Pancreas (tissue), 10 donors: Measurements from ENCODE around the gene CLCNKB. TPM values are rescaled to one million over a fixed set of nuclear protein-coding genes. Genes with fewer than 3 reads are reported as not detected.
"Not testable (repeated sequence)": the region's sequence is repeated elsewhere in the genome, so short reads cannot be mapped to it uniquely, and the experiment has no call there.

Experiments
- ATAC-seq, 4 donors: fragments of 200-7000 bp; cut with Tn5 transposase; one replicate each; pipeline versions ENCODE4 v1.8.0 to v1.9.1; 2020; ENCODE audit warnings: mild to moderate bottlenecking in 4 of 4, moderate library complexity in 4 of 4
- DNase-seq, 6 donors: peaks; one replicate each; pipeline ENCODE4 v3.0.0-alpha.2; 2020
- FAIRE-seq: peaks from 2 replicates; lab custom pipeline; 2012; peaks lifted over from hg19 to GRCh38; lab: Jason Lieb, UNC
- H3K27ac ChIP-seq, 4 donors: fragments of 200-600 bp; sonication (generic); 1 replicate in 3 of 4; 2 replicates in 1 of 4; pipeline versions ENCODE4 v1.5.0 to v1.8.0; 2020
- H3K27me3 ChIP-seq, 4 donors: fragments of 200-600 bp; one replicate each; pipeline ENCODE4 v1.8.0; 2021
- H3K36me3 ChIP-seq, 3 donors: fragments of 200-600 bp; sonication (generic) in 1 of 3; one replicate each; pipeline versions ENCODE4 v1.5.0 to v1.8.0; 2020 to 2021
- H3K4me1 ChIP-seq, 3 donors: fragments of 200-600 bp; one replicate each; pipeline ENCODE4 v1.8.0; 2021
- H3K4me3 ChIP-seq, 4 donors: fragments of 200-600 bp; sonication (generic) in 2 of 4; one replicate each; pipeline versions ENCODE4 v1.5.0 to v1.8.0; 2020 to 2021
- H3K9me3 ChIP-seq, 4 donors: fragments of 200-600 bp; one replicate each; pipeline ENCODE4 v1.8.0; 2021
- WGBS, 2 donors: extraction: QIAGEN DNeasy Blood & Tissue Kit; methylation state at CpG; one replicate each; pipeline ENCODE4 v1.1.7; 2013; 5-methylcytosine and 5-hydroxymethylcytosine counted together
- intact Hi-C, 3 donors: fragments of 100-400 bp; cut with DNase I; formaldehyde crosslinking; loops; one replicate each; pipeline versions ENCODE4 v1.11.1 to v1.14.2; 2022
- polyA plus RNA-seq, 2 donors: library from polyadenylated mRNA; stranded (reverse); fragments of 200-250 nt; gene quantifications; one replicate each; pipeline ENCODE4 v1.2.3, GENCODE V29; 2013
- total RNA-seq, 6 donors: library from RNA; stranded (reverse); fragmentation: NEBNext Ultra II Directional in 4 of 6; extraction: Animal tissue kit (Norgen Biotek cat#: 25700) in 4 of 6; gene quantifications; one replicate each; pipeline versions ENCODE4 v1.2.1 to v1.2.4, GENCODE V29; 2021 to 2023
- TF ChIP-seq, protein P1 (sequence below), 4 donors: fragments of 200-600 bp; sonication (generic) in 3 of 4; IDR thresholded peaks; one replicate each; pipeline versions ENCODE4 v1.5.0 to v1.8.0; 2021; ENCODE audit warnings: antibody characterized with exemption in 4 of 4
- donor health status: healthy with polysubstance abuse.
- donor health status: DM: no; HTN: no; CAD: no; lungs with moderate emphysema.
- donor health status: DM: no; HTN: no; CAD: no.
- donor health status: control.
- donor health status: control.
- donor health status: Bipolar disorder and iron deficiency.
- donor health status: DM: yes; HTN: yes; CAD: no.
- donor health status: DM: no; HTN: no; CAD: no.
- donor health status: DM: no; HTN: no; CAD: no.
- donor health status: DM: yes; HTN: yes; CAD: no.

Gene CLCNKB
- total and polyA plus RNA-seq, 8 donors: 0.54 to 1.7 (median 0.93) TPM

DNA sequence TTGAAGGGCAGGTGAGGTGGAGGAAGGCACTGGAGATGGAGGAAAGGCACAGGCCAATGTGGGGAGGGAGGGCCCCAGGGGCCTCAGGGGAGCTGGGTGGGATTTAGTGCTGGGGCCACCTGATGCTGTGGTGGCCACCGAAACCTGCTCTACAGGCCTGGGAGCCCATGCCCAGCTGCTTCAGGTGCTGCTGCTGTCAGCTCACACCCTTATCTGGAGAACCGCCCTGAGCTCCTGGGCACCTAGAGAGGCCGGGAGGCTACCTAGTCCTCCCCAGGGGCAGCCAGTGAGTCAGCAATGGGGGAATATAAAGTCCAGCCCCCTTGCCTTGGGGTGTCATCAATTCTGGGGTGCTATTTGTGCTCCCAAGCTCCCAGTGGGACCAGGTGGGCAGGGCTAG lies 17.7 kb downstream of the CLCNKB start:
- ATAC-seq (peak in 1 of 4 donors; percentile 17), FAIRE-seq (no peak), DNase-seq (peak in 1 of 6 donors; percentile 30)
- H3K27me3 ChIP-seq: no peaks in the 10 kb centered on the region
- H3K4me1 ChIP-seq: peaks cover 0 to 8% (median 3%) of the 10 kb centered on the region in 3 donors
- H3K27ac ChIP-seq: no peak overlapping the region
- WGBS, 2 donors: 67 to 70% methylated on average over 3 of the region's 3 CpGs
- intact Hi-C loops: no loop called here
- H3K9me3 ChIP-seq: no peaks in the 10 kb centered on the region
- no peak overlapping the region for H3K4me3 ChIP-seq
- TF ChIP-seq, protein P1, sequence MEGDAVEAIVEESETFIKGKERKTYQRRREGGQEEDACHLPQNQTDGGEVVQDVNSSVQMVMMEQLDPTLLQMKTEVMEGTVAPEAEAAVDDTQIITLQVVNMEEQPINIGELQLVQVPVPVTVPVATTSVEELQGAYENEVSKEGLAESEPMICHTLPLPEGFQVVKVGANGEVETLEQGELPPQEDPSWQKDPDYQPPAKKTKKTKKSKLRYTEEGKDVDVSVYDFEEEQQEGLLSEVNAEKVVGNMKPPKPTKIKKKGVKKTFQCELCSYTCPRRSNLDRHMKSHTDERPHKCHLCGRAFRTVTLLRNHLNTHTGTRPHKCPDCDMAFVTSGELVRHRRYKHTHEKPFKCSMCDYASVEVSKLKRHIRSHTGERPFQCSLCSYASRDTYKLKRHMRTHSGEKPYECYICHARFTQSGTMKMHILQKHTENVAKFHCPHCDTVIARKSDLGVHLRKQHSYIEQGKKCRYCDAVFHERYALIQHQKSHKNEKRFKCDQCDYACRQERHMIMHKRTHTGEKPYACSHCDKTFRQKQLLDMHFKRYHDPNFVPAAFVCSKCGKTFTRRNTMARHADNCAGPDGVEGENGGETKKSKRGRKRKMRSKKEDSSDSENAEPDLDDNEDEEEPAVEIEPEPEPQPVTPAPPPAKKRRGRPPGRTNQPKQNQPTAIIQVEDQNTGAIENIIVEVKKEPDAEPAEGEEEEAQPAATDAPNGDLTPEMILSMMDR (IDR thresholded peaks at IDR 0.05): no peak
- no peaks in the 10 kb centered on the region for H3K36me3 ChIP-seq

DNA sequence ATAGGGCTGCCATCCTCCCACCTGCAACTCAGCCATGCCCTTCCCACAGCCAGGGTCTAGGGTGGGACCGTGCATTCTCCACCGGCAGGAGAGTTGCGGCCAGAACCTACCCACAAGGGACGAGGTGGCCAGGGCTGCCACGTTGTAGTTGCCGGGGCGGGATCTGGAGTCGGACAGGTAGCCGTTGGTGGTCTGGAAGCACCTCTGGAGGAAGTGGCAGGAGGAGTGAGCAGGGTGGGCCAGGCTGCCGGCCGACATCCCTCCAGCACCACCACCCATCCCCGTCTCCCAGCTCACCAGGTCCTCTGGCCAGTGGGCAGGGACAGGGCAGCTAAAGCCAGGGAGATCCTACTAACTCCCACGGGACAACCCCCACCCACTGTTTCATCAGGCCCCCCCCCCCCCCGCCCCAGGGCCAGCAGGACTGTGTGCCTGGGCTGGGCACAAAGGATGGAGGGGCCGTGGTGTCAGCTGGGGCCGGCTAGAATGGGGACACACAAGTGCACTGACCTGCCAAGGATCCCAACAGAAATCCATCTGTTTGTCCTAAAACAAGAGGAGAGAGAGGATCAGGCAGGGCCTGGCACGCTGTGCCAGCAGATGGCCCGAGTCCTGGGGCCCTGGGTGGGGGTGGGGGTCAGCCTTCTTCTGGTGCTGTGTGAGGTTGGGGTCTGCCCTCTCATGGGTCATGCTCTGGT lies 18.6 kb downstream of the CLCNKB start:
- FAIRE-seq, H3K4me3 ChIP-seq, H3K27ac ChIP-seq, ATAC-seq, H3K36me3 ChIP-seq, intact Hi-C loops, H3K27me3 ChIP-seq, H3K9me3 ChIP-seq: not testable (repeated sequence)
- 75% methylated on average over 17 to 18 of the region's 18 CpGs for WGBS, 2 donors
- DNase-seq: peak in 1 of 6 donors; percentile 30
- H3K4me1 ChIP-seq: peaks cover 7 to 15% (median 12%) of the 10 kb centered on the region in 3 donors

DNA sequence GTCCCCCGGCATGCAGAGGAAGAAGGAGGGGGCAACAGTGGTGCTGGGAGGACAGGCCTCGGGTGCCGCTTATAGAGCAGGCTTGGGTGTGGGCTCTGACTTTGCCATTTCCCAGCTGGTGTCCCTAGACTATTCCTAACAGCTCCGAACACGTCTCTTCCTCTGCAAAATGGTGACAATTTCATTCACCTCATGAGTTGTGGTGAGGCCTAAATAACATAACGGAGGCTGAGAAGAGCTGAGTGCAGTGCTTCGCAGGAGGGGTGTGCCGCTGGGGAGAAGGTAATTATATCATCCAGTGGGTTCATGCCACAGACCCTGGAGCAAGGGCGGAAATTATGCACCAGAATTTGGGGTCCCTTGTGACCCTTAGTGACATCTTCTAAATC lies 19.1 kb downstream of the CLCNKB start:
- H3K27me3 ChIP-seq, H3K4me3 ChIP-seq, H3K27ac ChIP-seq, ATAC-seq, DNase-seq, intact Hi-C loops, H3K9me3 ChIP-seq, FAIRE-seq, H3K36me3 ChIP-seq: not testable (repeated sequence)
- peaks cover 12 to 20% (median 16%) of the 10 kb centered on the region in 3 donors for H3K4me1 ChIP-seq
- WGBS, 2 donors: 86 to 91% methylated on average over 9 of the region's 9 CpGs

DNA sequence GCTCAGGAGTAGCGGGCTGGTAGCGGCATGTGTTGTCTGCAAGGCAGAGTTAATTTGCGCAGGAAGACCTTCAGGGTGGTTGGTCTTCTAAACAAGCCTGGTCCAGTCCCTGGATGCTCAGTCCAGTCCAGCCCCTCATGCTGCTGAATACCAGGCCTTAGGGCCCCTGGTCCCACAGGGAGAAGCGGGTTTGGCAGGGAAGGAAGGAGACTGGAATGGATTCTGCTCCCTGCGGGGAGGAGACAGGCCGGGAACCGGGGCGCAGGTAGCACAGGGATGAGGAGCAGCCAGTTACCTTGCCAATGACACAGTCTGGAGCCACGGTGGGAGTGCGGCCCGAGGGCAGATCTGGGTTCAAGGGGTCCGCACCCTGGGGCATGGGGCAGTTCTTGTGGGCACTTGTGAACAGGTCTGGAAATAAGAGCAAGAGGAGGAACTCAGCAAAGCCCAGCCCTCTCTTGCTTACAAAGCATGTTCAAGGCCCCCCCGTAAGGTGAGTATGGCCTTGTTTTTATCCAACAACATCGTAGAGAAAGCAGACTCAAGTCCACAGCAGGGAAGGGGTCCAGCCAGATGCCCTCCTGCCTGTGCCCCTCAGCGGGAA lies 19.7 kb downstream of the CLCNKB start:
- DNase-seq: no peak
- ATAC-seq: no peak
- TF ChIP-seq, protein P1 (IDR thresholded peaks at IDR 0.05): no peak
- WGBS, 2 donors: 87 to 89% methylated on average over 15 of the region's 15 CpGs
- peaks cover 18 to 26% (median 23%) of the 10 kb centered on the region in 3 donors for H3K4me1 ChIP-seq
- H3K27me3 ChIP-seq: no peaks in the 10 kb centered on the region
- H3K36me3 ChIP-seq: no peaks in the 10 kb centered on the region
- H3K9me3 ChIP-seq: no peaks in the 10 kb centered on the region
- no peak overlapping the region for H3K4me3 ChIP-seq
- H3K27ac ChIP-seq: no peak overlapping the region
- no peak for FAIRE-seq
- intact Hi-C loops: no loop called here

DNA sequence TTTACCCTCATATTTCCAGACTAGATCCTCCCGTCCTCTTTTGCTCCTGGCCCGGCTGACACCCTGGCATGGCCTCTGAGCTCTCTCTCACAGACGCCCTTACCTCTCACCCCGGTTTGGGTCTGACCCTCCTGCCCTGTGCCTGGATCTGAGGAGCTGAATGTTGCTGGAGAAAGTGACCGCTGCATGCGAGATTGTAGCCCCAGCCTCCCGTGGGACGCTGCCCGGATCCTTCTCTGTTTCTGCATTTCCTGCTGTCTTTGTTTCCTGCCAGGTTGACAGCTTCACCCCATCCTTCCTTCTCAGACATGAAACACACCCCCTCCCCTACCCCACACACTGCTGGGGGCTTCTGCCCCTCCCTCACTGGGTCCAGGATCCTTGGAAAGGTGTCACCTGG lies 20.3 kb downstream of the CLCNKB start:
- no peaks in the 10 kb centered on the region for H3K9me3 ChIP-seq
- H3K4me3 ChIP-seq: no peak overlapping the region
- H3K27ac ChIP-seq: no peak overlapping the region
- ATAC-seq (no peak), DNase-seq (no peak), FAIRE-seq (no peak)
- TF ChIP-seq, protein P1 (IDR thresholded peaks at IDR 0.05): no peak
- peaks cover 20 to 26% (median 25%) of the 10 kb centered on the region in 3 donors for H3K4me1 ChIP-seq
- no peaks in the 10 kb centered on the region for H3K36me3 ChIP-seq
- no peaks in the 10 kb centered on the region for H3K27me3 ChIP-seq
- WGBS, 2 donors: 75 to 80% methylated on average over 9 of the region's 9 CpGs
- intact Hi-C loops: no loop called here
